KOPT-K1 (cell line): ENCODE measurements around the gene ADGRL4.
"Not testable (repeated sequence)": the region's sequence is repeated elsewhere in the genome, so short reads cannot be mapped to it uniquely, and the experiment has no call there.

Experiments used
- H3K27ac ChIP-seq: fragments of 200-600 bp; sonication (generic); 2 replicates; pipeline ENCODE4 v1.5.1; 2016; ENCODE audit warnings: antibody characterized with exemption, mild to moderate bottlenecking, low read depth, low read length; ENCODE audit not compliant: poor library complexity, severe bottlenecking
- H3K36me3 ChIP-seq: fragments of 200-600 bp; sonication (generic); 2 replicates; pipeline ENCODE4 v1.5.1; 2017; ENCODE audit warnings: antibody characterized with exemption, mild to moderate bottlenecking, low read length, moderate library complexity; ENCODE audit not compliant: insufficient read depth
- H3K9me3 ChIP-seq: fragments of 200-600 bp; sonication (generic); 2 replicates; pipeline ENCODE4 v1.5.1; 2017; ENCODE audit warnings: antibody characterized with exemption, low read length, mild to moderate bottlenecking; ENCODE audit not compliant: insufficient read depth, poor library complexity, severe bottlenecking

The ADGRL4 gene

DNA sequence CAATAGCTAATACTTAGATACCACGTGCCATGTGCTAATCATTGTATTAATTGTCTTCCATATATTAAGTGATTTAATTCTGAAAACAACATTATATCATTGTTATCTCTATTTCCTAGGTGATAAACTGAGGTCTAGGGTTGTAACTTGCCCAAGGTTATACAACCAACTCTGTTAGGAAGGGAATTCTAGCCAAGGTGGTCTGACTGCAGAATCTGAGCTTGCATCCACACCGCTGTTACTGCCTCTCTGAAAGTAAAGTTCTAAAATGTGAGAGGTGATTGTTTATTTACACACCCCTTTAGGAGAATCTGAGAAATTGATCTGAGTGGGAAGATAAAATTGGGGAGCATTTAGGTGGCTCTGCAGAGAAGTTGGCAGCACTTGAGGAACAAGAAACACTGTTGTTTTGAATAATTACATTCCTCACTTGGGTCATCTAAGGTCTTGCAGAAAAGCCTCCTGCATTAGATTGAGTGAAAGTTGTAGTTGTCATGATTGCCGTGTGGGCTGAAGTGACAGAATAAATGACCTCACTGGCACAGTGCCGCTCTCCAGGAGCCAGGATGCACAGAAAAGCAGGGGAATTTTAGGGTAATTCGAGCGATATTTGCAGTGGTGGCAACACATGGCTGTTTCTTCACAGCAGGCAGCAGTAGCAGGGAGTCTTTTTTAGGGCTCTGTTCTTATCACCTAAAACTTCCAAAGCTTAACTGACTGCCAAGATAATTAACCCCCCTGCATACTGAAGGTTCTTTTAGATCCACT is 121.7 kb downstream of the ADGRL4 start:
- no peaks in the 10 kb centered on the region for H3K9me3 ChIP-seq
- no peaks in the 10 kb centered on the region for H3K36me3 ChIP-seq
- H3K27ac ChIP-seq, result no peak overlapping the region

GRCh38 chr1:78880223-78880622 is 126.3 kb downstream of the ADGRL4 start:
- Histone ChIP-seq H3K27ac (no peak overlapping the region), H3K36me3 (no peaks in the 10 kb centered on the region), H3K9me3 (no peaks in the 10 kb centered on the region)

- not testable (repeated sequence) for H3K9me3 ChIP-seq, H3K27ac ChIP-seq, H3K36me3 ChIP-seq
Measured at GRCh38 chr1:78875986-78876385, 130.5 kb downstream of the ADGRL4 start.

DNA sequence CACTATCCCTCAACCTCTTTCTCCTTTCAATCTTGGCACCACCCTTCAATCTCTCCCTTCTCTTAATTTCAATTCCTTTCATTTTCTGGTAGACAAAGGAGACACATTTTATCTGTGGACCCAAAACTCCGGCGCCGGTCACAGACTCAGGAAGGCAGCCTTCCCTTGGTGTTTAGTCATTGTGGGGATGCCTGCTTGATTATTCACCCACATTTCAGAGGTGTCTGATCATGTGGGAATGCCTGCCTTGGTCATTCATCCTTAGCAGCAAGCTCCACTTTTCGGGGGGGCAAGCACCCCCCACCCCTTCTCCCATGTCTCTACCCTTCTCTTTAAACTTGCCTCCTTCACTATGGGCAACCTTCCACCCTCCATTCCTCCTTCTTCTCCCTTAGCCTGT is 133.7 kb downstream of the ADGRL4 start:
- not testable (repeated sequence) for H3K27ac ChIP-seq, H3K36me3 ChIP-seq, H3K9me3 ChIP-seq

DNA sequence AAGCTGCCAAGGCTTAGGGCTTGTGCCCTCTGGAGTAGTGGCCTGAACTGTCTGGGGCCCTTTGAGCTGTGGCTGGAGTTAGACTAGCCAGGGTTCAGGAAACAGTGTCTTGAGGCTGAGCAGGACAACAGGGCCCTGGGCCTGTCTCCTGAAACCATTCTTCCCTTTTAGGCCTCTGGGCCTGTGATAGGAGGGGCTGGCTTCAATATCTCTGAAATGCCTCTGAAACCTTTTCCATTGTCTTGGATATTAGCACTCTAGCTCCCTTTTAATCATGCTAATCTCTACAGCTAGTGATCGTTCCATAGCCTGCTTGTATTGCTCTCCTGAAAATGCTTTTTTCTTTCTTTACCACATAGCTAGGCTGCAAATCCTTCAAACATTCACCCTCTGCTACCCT is 135.3 kb downstream of the ADGRL4 start:
- no peaks in the 10 kb centered on the region for H3K36me3 ChIP-seq
- no peaks in the 10 kb centered on the region for H3K9me3 ChIP-seq
- H3K27ac ChIP-seq, result no peak overlapping the region

- Histone ChIP-seq H3K36me3 (no peaks in the 10 kb centered on the region), H3K27ac (no peak overlapping the region), H3K9me3 (no peaks in the 10 kb centered on the region)
Measured at GRCh38 chr1:78869136-78869535, 137.4 kb downstream of the ADGRL4 start.

DNA sequence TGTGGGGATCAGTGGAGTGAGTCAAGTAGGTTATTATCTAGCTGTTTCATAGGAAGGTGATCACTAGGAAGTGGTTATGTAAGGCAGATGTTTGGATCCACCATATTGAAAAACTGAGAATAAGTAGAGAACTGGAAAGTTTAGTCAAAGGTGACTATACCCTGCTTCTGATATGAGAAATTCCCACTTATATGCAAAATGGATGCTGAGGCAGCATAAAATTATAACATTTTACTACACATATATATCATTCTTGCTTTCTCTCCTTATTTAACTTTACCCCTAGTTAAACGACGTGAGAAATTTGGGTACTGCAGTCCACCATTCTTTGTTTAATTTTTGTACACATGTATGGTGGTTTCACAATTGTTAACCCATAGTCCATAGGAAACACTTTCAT is 142.4 kb downstream of the ADGRL4 start:
- H3K9me3 ChIP-seq, result no peaks in the 10 kb centered on the region
- no peaks in the 10 kb centered on the region for H3K36me3 ChIP-seq

GRCh38 chr1:78856096-78856495 is 150.4 kb downstream of the ADGRL4 start:
- H3K36me3 ChIP-seq, result no peaks in the 10 kb centered on the region
- H3K27ac ChIP-seq, result no peak overlapping the region
- H3K9me3 ChIP-seq, result no peaks in the 10 kb centered on the region

More for the DNA sequence above, 142.4 kb downstream of the ADGRL4 start:
- H3K27ac ChIP-seq, result no peak overlapping the region

DNA sequence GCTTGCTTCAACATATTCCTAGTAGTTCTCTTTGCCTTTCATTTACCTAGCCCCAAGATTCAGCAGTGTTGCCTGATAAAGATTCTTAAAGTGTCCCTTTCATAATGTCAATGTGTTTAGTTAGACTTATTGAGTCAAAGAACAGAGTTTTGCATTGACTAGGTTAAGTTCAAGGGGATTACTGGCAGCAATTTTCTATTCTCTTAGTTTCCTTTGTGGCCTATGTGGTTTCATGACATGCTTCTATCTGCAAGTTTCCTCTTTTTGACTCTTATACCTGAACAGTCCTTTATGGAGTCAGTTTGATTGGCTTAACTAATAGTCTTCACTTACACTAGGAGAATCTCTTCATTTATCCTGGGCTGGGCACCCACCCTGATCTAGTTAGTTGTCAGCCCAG is 151.3 kb downstream of the ADGRL4 start:
- Histone ChIP-seq H3K36me3 (no peaks in the 10 kb centered on the region), H3K9me3 (no peaks in the 10 kb centered on the region), H3K27ac (no peak overlapping the region)

DNA sequence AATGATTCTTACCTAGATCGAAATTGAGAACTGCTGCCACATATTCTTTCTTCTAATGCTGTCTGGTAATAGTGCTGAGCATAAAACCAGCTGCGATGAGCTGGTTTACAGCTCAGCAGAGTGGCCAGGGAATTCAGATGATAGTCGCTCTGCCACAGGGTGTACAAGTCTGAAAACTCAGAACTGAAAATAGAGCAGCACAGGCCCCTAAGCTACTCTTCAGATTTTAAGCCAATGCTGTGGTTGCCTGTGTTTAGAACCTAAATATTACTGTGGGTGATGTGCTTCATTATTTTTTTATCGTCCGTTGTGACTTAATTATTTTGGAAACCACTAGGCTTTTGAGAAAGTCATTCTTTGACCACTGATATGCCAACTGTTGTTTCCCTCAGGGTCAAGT is 152.0 kb downstream of the ADGRL4 start:
- no peak overlapping the region for H3K27ac ChIP-seq

DNA sequence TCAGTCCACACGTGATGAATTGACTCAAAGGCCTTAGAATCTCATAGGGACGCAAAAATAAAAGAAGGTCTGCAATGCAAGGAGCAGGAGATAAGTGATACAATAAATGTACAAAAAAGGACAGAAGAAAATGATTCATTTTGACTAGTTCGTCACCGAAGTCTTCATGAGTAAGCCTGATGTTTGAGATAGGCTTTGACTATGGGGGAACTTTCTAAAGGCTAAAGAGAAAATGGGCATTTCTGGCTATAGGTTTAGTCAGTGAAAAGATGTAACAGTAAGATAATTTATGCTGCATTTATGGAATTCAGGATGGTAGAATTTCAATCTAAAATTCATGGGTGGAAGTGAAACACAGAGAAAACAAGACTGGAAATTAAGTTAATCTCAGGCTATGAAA is 163.0 kb downstream of the ADGRL4 start:
- Histone ChIP-seq H3K36me3 (no peaks in the 10 kb centered on the region), H3K27ac (no peak overlapping the region), H3K9me3 (no peaks in the 10 kb centered on the region)

More for the DNA sequence above, 152.0 kb downstream of the ADGRL4 start:
- no peaks in the 10 kb centered on the region for H3K36me3 ChIP-seq
- no peaks in the 10 kb centered on the region for H3K9me3 ChIP-seq

DNA sequence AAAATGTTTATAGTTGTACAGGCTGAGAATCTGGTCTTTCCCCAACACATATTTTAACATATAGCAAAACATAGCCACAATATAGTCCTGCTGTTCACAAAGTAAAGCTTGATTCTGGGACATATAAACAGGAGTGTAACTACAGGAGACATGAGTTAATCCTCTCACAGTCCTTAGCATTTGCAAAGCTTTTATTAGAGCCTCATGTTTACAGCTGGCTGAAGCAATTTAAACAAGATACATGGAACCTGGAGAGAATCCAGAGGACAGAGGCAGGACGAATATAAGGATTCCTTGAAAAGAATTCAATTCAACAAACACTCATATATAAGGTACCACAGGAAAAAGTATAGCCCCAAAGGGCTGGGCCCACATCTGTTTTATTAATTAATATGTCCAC is 163.4 kb downstream of the ADGRL4 start:
- no peaks in the 10 kb centered on the region for H3K9me3 ChIP-seq
- no peak overlapping the region for H3K27ac ChIP-seq
- no peaks in the 10 kb centered on the region for H3K36me3 ChIP-seq

- Histone ChIP-seq H3K9me3 (no peaks in the 10 kb centered on the region), H3K27ac (no peak overlapping the region), H3K36me3 (no peaks in the 10 kb centered on the region)
Measured at GRCh38 chr1:78840453-78841271, 165.9 kb downstream of the ADGRL4 start.
